CD4-positive, alpha-beta T cell (primary cell): ENCODE results near the gene ADGRG7. TPM values are rescaled to one million over a fixed set of nuclear protein-coding genes. Genes with fewer than 3 reads are reported as not detected.

Experiments used
- ATAC-seq: fragments of 200-7000 bp; cut with Tn5 transposase; one replicate; pipeline ENCODE4 v1.10.0; 2022; ENCODE audit warnings: mild to moderate bottlenecking; ENCODE audit not compliant: poor library complexity
- CTCF ChIA-PET: fragments of 350-600 bp; sonication (Branson Sonifier 250); formaldehyde crosslinking; loops from one replicate; lab custom pipeline; 2021; ENCODE audit warnings: antibody characterized with exemption, inconsistent platforms; lab: Charles Lee
- POLR2A ChIA-PET: fragments of 350-600 bp; sonication (Branson Sonifier 250); formaldehyde crosslinking; loops from one replicate; lab custom pipeline; 2021; ENCODE audit warnings: antibody characterized with exemption, inconsistent platforms; lab: Charles Lee
- DNase-seq, 14 experiments: peaks; one replicate each; pipeline ENCODE4 v3.0.0-alpha.2; 2013 to 2020; ENCODE audit warnings: mixed read lengths in 2 of 14
- H3K27ac ChIP-seq, 2 donors: one replicate each; pipeline versions ENCODE4 v1.5.1 to v1.7.0; 2013; ENCODE audit warnings: low read length in 2 of 2, low read depth in 1 of 2, mild to moderate bottlenecking in 1 of 2
- H3K27me3 ChIP-seq, 2 experiments: 1 replicate in 1 of 2; 2 replicates in 1 of 2; pipeline versions ENCODE4 v1.6.1 to v1.7.0; 2013; ENCODE audit warnings: low read length in 2 of 2, control low read depth in 1 of 2, mild to moderate bottlenecking in 1 of 2, moderate library complexity in 1 of 2; ENCODE audit not compliant: insufficient read depth in 2 of 2, control insufficient read depth in 1 of 2
- H3K36me3 ChIP-seq: one replicate; pipeline ENCODE4 v1.6.1; 2013; ENCODE audit warnings: low read length, control low read depth; ENCODE audit not compliant: insufficient read depth
- H3K4me1 ChIP-seq: one replicate; pipeline ENCODE4 v1.6.1; 2013; ENCODE audit warnings: low read length, control low read depth; ENCODE audit not compliant: insufficient read depth
- H3K4me3 ChIP-seq: one replicate; pipeline ENCODE4 v1.5.1; 2013; ENCODE audit warnings: mild to moderate bottlenecking, low read length, moderate library complexity
- H3K9me3 ChIP-seq, 2 experiments: 1 replicate in 1 of 2; 2 replicates in 1 of 2; pipeline versions ENCODE4 v1.6.1 to v1.7.0; 2013; ENCODE audit warnings: low read length in 2 of 2, mild to moderate bottlenecking in 2 of 2, control low read depth in 1 of 2, moderate library complexity in 1 of 2; ENCODE audit not compliant: control insufficient read depth in 1 of 2, insufficient read depth in 1 of 2
- H3K27ac Mint-ChIP-seq: one replicate; pipeline ENCODE4 v1.8.0; 2020; ENCODE audit warnings: mixed read lengths
- H3K27me3 Mint-ChIP-seq: one replicate; pipeline ENCODE4 v1.8.0; 2021; ENCODE audit warnings: mixed read lengths
- H3K36me3 Mint-ChIP-seq: one replicate; pipeline ENCODE4 v1.8.0; 2021; ENCODE audit warnings: low read depth, mixed read lengths
- H3K4me1 Mint-ChIP-seq: one replicate; pipeline ENCODE4 v1.8.0; 2021; ENCODE audit warnings: low read depth, mixed read lengths
- H3K4me3 Mint-ChIP-seq: one replicate; pipeline ENCODE4 v1.8.0; 2020; ENCODE audit warnings: mild to moderate bottlenecking, mixed read lengths
- H3K9me3 Mint-ChIP-seq: one replicate; pipeline ENCODE4 v1.8.0; 2020; ENCODE audit warnings: mixed read lengths
- intact Hi-C, 2 experiments: fragments of 100-400 bp; cut with DNase I in 1 of 2; cut with micrococcal nuclease in 1 of 2; formaldehyde crosslinking; loops; one replicate each; pipeline versions ENCODE4 v1.15.1 to v1.9.0; 2023 to 2025; cut with DNase I, micrococcal nuclease
- total RNA-seq, 174 experiments: library from RNA in 2 of 174; stranded (reverse) in 2 of 174; gene quantifications; one replicate each; pipeline ENCODE4 v1.2.3 and lab custom pipeline; 2021 to 2026
- TF ChIP-seq, protein P1 (sequence below): fragments of 200-600 bp; IDR thresholded peaks from one replicate; pipeline ENCODE4 v1.8.0; 2022; ENCODE audit warnings: antibody characterized with exemption, mild to moderate bottlenecking

The ADGRG7 gene
- total RNA-seq, 2 experiments from 2014 or later: not detected

DNA sequence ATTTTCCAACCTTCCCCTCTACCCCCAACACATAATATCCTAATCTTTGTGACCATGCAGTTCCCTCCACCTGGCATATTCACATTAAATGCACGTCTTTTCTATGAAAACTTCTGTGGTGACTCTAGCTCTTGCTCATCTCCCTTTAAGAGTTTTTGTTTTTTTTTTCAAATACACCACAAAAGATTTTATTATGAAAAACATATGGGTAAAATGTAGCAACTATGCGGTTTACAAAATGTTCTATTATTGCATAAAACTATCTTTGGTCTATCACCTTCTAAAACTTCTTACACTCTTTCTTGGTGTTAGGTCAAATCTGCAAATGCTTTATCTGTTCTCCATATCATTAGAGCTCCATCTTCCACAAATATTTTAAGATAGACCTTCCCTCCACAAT, 38.6 kb upstream of the ADGRG7 start:
- intact Hi-C loops: no loop called here
- POLR2A ChIA-PET: no interaction called here
- no peak for ATAC-seq
- Mint-ChIP-seq H3K27me3 (peaks cover 7% of the 10 kb centered on the region), H3K4me3 (no peak overlapping the region), H3K36me3 (no peaks in the 10 kb centered on the region), H3K27ac (no peak overlapping the region), H3K9me3 (no peaks in the 10 kb centered on the region), H3K4me1 (no peaks in the 10 kb centered on the region)
- Histone ChIP-seq H3K27me3 (no peaks in the 10 kb centered on the region), H3K4me1 (no peaks in the 10 kb centered on the region), H3K36me3 (no peaks in the 10 kb centered on the region), H3K4me3 (no peak overlapping the region), H3K9me3 (no peaks in the 10 kb centered on the region), H3K27ac (no peak overlapping the region)
- TF ChIP-seq, protein P1, sequence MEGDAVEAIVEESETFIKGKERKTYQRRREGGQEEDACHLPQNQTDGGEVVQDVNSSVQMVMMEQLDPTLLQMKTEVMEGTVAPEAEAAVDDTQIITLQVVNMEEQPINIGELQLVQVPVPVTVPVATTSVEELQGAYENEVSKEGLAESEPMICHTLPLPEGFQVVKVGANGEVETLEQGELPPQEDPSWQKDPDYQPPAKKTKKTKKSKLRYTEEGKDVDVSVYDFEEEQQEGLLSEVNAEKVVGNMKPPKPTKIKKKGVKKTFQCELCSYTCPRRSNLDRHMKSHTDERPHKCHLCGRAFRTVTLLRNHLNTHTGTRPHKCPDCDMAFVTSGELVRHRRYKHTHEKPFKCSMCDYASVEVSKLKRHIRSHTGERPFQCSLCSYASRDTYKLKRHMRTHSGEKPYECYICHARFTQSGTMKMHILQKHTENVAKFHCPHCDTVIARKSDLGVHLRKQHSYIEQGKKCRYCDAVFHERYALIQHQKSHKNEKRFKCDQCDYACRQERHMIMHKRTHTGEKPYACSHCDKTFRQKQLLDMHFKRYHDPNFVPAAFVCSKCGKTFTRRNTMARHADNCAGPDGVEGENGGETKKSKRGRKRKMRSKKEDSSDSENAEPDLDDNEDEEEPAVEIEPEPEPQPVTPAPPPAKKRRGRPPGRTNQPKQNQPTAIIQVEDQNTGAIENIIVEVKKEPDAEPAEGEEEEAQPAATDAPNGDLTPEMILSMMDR: no peak
- CTCF ChIA-PET: no interaction called here
- no peak for DNase-seq

DNA sequence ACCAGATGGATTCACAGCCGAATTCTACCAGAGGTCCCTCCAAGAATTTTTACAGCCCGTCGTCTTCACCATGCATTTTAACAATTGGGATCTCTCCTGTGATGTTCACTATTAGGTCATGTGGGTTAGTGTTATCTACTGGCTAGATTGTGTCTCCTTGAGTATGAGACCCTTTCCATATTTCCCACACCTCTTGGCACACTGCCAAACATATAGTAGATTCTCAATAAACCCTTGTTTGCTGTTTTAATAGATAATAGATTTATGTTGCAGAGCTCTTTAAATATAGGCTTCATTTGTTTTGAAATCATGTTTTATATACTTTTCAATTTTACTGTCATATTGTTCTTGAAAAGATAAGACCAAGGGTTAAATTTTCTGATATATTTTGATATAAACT, 34.9 kb upstream of the ADGRG7 start:
- Histone ChIP-seq H3K4me3 (no peak overlapping the region), H3K27ac (no peak overlapping the region), H3K9me3 (no peaks in the 10 kb centered on the region), H3K27me3 (no peaks in the 10 kb centered on the region), H3K36me3 (no peaks in the 10 kb centered on the region), H3K4me1 (no peaks in the 10 kb centered on the region)
- Mint-ChIP-seq H3K36me3 (no peaks in the 10 kb centered on the region), H3K27ac (no peak overlapping the region), H3K9me3 (no peaks in the 10 kb centered on the region), H3K4me1 (no peaks in the 10 kb centered on the region), H3K4me3 (no peak overlapping the region), H3K27me3 (peaks cover 7% of the 10 kb centered on the region)
- DNase-seq: no peak
- CTCF ChIA-PET: no interaction called here
- no peak for ATAC-seq
- intact Hi-C loops: no loop called here
- TF ChIP-seq, protein P1: no peak
- POLR2A ChIA-PET: no interaction called here

DNA sequence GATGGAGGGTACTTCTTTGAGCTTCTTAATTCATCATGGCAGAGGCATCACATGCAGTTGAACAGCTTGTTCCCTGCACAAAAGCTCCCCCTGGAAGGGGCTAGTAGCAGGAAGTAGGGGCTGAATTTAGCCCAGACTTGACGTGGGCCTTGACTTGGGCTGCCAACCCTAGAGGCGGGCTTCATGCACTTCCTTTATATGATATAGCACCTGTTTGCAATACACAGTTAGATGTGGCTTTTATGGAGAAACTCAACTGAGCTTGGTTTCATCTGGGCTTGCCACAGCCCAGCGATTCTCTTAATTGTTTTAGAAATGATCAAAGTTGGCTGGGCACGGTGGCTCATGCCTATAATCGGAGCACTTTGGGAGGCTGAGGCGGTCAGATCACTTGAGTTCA, 33.7 kb upstream of the ADGRG7 start:
- Mint-ChIP-seq H3K27ac (no peak overlapping the region), H3K9me3 (no peaks in the 10 kb centered on the region), H3K36me3 (no peaks in the 10 kb centered on the region), H3K27me3 (peaks cover 7% of the 10 kb centered on the region), H3K4me1 (no peaks in the 10 kb centered on the region), H3K4me3 (no peak overlapping the region)
- Histone ChIP-seq H3K9me3 (no peaks in the 10 kb centered on the region), H3K27me3 (no peaks in the 10 kb centered on the region), H3K4me3 (no peak overlapping the region), H3K4me1 (no peaks in the 10 kb centered on the region), H3K27ac (no peak overlapping the region), H3K36me3 (no peaks in the 10 kb centered on the region)
- ATAC-seq (no peak), DNase-seq (no peak)
- CTCF ChIA-PET: no interaction called here
- POLR2A ChIA-PET: no interaction called here
- TF ChIP-seq, protein P1: no peak
- intact Hi-C loops: no loop called here
